MM.1S (cell line): ENCODE data around the gene STAT5A.
A peak's percentile ranks its signal among the peaks of the same experiment; 100 is the strongest.

Experiments used
- DNase-seq: peaks from one replicate; pipeline ENCODE4 v3.0.0-alpha.2; 2015
- H2AFZ ChIP-seq: fragments of 300-600 bp; sonication (generic); 2 replicates; pipeline ENCODE4 v1.6.0; 2016; ENCODE audit warnings: antibody characterized with exemption, low read length
- H3F3A ChIP-seq: fragments of 300-600 bp; sonication (generic); 2 replicates; pipeline ENCODE4 v1.6.1; 2016; ENCODE audit warnings: mild to moderate bottlenecking, antibody characterized with exemption, low read length, moderate library complexity, mixed read lengths; ENCODE audit not compliant: insufficient read depth
- H3K27ac ChIP-seq: fragments of 300-600 bp; sonication (generic); 2 replicates; pipeline ENCODE4 v1.5.1; 2016; ENCODE audit warnings: mild to moderate bottlenecking, low read length
- H3K27me3 ChIP-seq: fragments of 300-600 bp; sonication (generic); replicated peaks from 2 replicates; pipeline ENCODE4 v1.6.0; 2016; ENCODE audit warnings: low read length; ENCODE audit not compliant: insufficient read depth
- H3K36me3 ChIP-seq: fragments of 300-600 bp; sonication (generic); replicated peaks from 2 replicates; pipeline ENCODE4 v1.6.1; 2016; ENCODE audit warnings: mild to moderate bottlenecking, low read length, mixed read lengths; ENCODE audit not compliant: insufficient read depth
- H3K4me1 ChIP-seq: fragments of 300-600 bp; sonication (generic); 2 replicates; pipeline ENCODE4 v1.6.1; 2016; ENCODE audit warnings: low read length, mixed read lengths
- H3K4me2 ChIP-seq: fragments of 300-600 bp; sonication (generic); 2 replicates; pipeline ENCODE4 v1.6.0; 2016; ENCODE audit warnings: low read depth, low read length
- H3K4me3 ChIP-seq: fragments of 300-600 bp; sonication (generic); 2 replicates; pipeline ENCODE4 v1.5.1; 2016; ENCODE audit warnings: low read length, mixed read lengths
- H3K79me2 ChIP-seq: fragments of 300-600 bp; sonication (generic); 2 replicates; pipeline ENCODE4 v1.6.1; 2016; ENCODE audit warnings: mixed run types, low read length, mixed read lengths
- H3K9ac ChIP-seq: fragments of 300-600 bp; sonication (generic); 2 replicates; pipeline ENCODE4 v1.6.1; 2016; ENCODE audit warnings: low read length, mixed read lengths
- H3K9me2 ChIP-seq: fragments of 300-600 bp; sonication (generic); replicated peaks from 2 replicates; pipeline ENCODE4 v1.6.1; 2016; ENCODE audit warnings: mild to moderate bottlenecking, low read length, mixed read lengths; ENCODE audit not compliant: insufficient read depth
- H3K9me3 ChIP-seq: fragments of 300-600 bp; sonication (generic); replicated peaks from 2 replicates; pipeline ENCODE4 v1.6.1; 2016; ENCODE audit warnings: mild to moderate bottlenecking, low read length, mixed read lengths; ENCODE audit not compliant: insufficient read depth
- H4K20me1 ChIP-seq: fragments of 300-600 bp; sonication (generic); 2 replicates; pipeline ENCODE4 v1.6.1; 2016; ENCODE audit warnings: mild to moderate bottlenecking, low read length, moderate library complexity, mixed read lengths; ENCODE audit not compliant: insufficient read depth
- EZH2 ChIP-seq: fragments of 300-600 bp; sonication (generic); optimal IDR thresholded peaks from 2 replicates; pipeline ENCODE3; 2017; ENCODE audit warnings: low read depth, mild to moderate bottlenecking, antibody characterized with exemption, low read length, mixed read lengths
- EZH2phosphoT487 ChIP-seq: fragments of 300-600 bp; sonication (generic); IDR thresholded peaks from 2 replicates; pipeline ENCODE4 v1.6.1; 2018; ENCODE audit warnings: antibody characterized with exemption, low read length
- TF ChIP-seq, protein P1 (sequence below): fragments of 300-600 bp; sonication (generic); IDR thresholded peaks from 2 replicates; pipeline ENCODE4 v1.5.1; 2016; ENCODE audit warnings: antibody characterized with exemption, low read length, mixed read lengths

The STAT5A gene

DNA sequence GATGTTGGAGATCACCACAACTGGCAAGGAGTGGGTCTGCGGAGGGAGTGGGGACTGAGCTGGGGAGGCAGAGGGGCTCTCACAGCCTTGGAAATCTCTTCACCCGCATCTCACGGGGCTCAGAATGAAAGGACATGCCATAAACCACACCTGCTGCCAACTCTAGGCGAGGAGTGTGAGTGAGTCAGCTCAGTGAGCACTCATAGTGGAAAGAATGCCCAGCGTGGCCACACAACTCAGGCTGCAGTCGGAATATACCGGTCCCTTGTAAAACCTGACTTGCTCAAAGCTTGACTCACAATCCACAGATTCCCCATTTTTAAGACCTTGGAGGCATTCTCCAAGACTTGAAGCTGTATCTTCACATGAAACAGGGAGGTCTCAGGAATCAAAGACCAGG is 36.7 kb downstream of the STAT5A start:
- Histone ChIP-seq H3K4me1 (no peaks in the 10 kb centered on the region), H3K9ac (no peak overlapping the region), H3K27me3 (no peaks in the 10 kb centered on the region), H3K9me3 (no peaks in the 10 kb centered on the region), H3F3A (no peaks in the 10 kb centered on the region), H4K20me1 (no peaks in the 10 kb centered on the region), H3K79me2 (no peaks in the 10 kb centered on the region), H3K9me2 (no peaks in the 10 kb centered on the region), H2AFZ (no peak overlapping the region), H3K4me2 (no peak overlapping the region), H3K4me3 (no peak overlapping the region), H3K36me3 (no peaks in the 10 kb centered on the region), H3K27ac (no peak overlapping the region)
- TF ChIP-seq EZH2, result no peak
- TF ChIP-seq EZH2phosphoT487, result no peak
- TF ChIP-seq, protein P1, sequence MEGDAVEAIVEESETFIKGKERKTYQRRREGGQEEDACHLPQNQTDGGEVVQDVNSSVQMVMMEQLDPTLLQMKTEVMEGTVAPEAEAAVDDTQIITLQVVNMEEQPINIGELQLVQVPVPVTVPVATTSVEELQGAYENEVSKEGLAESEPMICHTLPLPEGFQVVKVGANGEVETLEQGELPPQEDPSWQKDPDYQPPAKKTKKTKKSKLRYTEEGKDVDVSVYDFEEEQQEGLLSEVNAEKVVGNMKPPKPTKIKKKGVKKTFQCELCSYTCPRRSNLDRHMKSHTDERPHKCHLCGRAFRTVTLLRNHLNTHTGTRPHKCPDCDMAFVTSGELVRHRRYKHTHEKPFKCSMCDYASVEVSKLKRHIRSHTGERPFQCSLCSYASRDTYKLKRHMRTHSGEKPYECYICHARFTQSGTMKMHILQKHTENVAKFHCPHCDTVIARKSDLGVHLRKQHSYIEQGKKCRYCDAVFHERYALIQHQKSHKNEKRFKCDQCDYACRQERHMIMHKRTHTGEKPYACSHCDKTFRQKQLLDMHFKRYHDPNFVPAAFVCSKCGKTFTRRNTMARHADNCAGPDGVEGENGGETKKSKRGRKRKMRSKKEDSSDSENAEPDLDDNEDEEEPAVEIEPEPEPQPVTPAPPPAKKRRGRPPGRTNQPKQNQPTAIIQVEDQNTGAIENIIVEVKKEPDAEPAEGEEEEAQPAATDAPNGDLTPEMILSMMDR, result no peak
- DNase-seq, result no peak

DNA sequence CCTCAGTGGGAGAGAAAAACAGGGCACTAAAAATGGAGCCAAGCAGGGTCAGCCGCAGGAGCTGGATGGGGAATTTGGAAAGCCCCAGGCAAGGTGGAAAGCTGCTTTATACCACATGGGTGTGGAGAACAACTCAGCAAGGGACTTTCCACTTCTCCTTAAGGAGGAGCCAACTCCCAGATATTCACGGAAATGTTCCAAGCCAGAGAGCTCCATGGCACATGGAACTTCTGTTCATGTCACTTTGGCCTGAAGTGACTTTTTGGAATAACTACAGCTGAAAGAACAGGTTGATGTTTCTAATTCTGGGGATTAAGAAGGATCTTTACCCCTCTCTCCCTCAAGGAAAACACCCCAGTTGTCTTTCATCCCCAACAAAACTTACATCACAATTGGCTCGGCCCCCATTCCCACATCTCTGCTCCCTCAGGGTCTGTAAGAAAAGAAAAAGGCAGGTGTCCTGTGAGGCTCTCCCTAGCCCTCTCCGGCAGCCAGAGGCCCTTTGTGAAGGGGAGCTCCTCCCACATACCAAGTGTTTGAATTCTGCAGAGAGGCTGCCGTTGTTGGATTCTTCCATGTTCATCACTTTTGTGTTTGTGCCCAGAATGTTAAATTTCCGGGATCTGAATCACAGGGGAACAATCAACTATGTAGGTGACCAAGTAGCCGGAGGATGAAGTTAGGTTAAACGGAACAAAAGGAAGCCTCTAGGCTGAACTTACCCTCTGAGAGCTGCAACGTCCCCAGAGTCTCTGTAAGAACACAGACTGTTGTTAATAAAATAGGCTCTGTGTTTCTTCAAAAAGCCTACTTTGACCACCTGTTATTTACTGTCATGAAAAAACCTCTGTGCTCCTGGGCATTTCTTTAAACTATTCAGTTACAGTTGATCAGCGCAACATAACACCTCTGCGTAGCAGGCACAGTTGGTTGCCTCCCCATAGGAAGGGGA is 41.0 kb downstream of the STAT5A start:
- no peaks in the 10 kb centered on the region for H3K36me3 ChIP-seq
- peaks cover 16% of the 10 kb centered on the region for H3K4me1 ChIP-seq
- H3K27me3 ChIP-seq, result no peaks in the 10 kb centered on the region
- H3K9me2 ChIP-seq, result no peaks in the 10 kb centered on the region
- H3K4me3 ChIP-seq, result no peak overlapping the region
- no peak for DNase-seq
- no peak overlapping the region for H3K9ac ChIP-seq
- no peaks in the 10 kb centered on the region for H3K9me3 ChIP-seq
- H3K4me2 ChIP-seq, result no peak overlapping the region
- H3K27ac ChIP-seq, result no peak overlapping the region
- TF ChIP-seq EZH2 (no peak), EZH2phosphoT487 (no peak)
- TF ChIP-seq, protein P1, result no peak
- H4K20me1 ChIP-seq, result no peaks in the 10 kb centered on the region
- no peaks in the 10 kb centered on the region for H3K79me2 ChIP-seq
- peaks cover 12% of the 10 kb centered on the region for H3F3A ChIP-seq
- H2AFZ ChIP-seq, result no peak overlapping the region

DNA sequence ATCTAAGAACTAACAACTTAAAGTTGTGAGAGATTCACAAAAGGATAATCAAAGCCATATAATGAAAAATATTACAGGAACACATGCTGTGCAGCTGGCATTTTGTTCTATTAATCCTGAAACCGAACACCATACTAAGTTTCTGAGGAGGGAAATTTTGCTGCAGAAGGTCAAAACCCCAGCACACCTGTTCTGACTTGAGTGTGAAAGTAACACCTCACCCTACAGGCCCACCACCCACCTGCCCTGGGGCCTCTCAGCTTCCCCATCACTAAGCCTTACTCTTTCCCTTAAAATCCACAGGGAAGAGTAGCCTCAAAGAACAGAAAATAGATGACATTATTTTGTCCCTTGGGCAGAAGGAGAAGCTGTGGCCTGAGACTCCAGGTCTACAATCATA is 44.8 kb downstream of the STAT5A start:
- no peaks in the 10 kb centered on the region for H3K9me3 ChIP-seq
- no peak overlapping the region for H3K4me3 ChIP-seq
- peak; percentile 51 for DNase-seq
- peaks cover 16% of the 10 kb centered on the region for H3K4me1 ChIP-seq
- H4K20me1 ChIP-seq, result no peaks in the 10 kb centered on the region
- no peaks in the 10 kb centered on the region for H3K9me2 ChIP-seq
- H3K27me3 ChIP-seq, result no peaks in the 10 kb centered on the region
- H3K9ac ChIP-seq, result no peak overlapping the region
- peaks cover 12% of the 10 kb centered on the region for H3F3A ChIP-seq
- H3K36me3 ChIP-seq, result no peaks in the 10 kb centered on the region
- TF ChIP-seq EZH2, result no peak
- TF ChIP-seq EZH2phosphoT487, result no peak
- TF ChIP-seq, protein P1, result no peak
- no peak overlapping the region for H3K4me2 ChIP-seq
- H2AFZ ChIP-seq, result no peak overlapping the region
- H3K79me2 ChIP-seq, result no peaks in the 10 kb centered on the region
- H3K27ac ChIP-seq, result peak overlapping the region; percentile 46; the same call in 1 of the 2 replicates
